C4-2B (cell line): Measurements from ENCODE around the gene ST7.

ENCODE experiments used
- CTCF ChIP-seq: fragments of 450-650 bp; conservative IDR thresholded peaks from 2 replicates; pipeline ENCODE4 v1.5.1; 2017; ENCODE audit warnings: mild to moderate bottlenecking
- ZFX ChIP-seq: fragments of 450-650 bp; IDR thresholded peaks from 2 replicates; pipeline ENCODE4 v1.6.1; 2017

DNA sequence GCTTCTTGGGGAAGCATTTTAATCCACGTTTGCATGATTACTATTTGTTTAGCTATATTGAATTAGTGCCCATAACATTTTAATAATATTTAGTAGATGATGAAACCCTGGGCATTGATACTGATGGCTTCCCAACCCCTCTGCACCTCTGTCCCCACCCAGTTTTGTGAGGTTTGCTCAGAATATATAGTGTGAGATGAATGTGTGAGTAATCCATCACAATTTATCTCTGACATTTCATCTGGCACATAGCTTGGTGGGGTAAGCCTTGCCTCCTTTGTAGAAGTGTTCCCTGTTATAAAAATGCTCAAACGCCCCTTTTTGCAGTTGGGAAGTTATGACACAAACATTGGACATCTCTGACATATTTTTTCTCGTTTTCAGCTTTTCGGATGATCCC is 265.4 kb downstream of the ST7 start:
- no peak for TF ChIP-seq CTCF
- no peak for TF ChIP-seq ZFX
